Endometrium (tissue), 2 donors: ENCODE measurements around the gene SPI1.
"Not testable (repeated sequence)": the region's sequence is repeated elsewhere in the genome, so short reads cannot be mapped to it uniquely, and the experiment has no call there.

Source experiments
- FAIRE-seq: peaks from 2 replicates; lab custom pipeline; 2012; peaks lifted over from hg19 to GRCh38; lab: Jason Lieb, UNC
- donor health status: control.
- donor health status: control.

Gene SPI1

GRCh38 chr11:47340010-47340409, 38.3 kb downstream of the SPI1 start:
- no peak for FAIRE-seq

GRCh38 chr11:47338396-47339241, 39.7 kb downstream of the SPI1 start:
- no peak for FAIRE-seq

DNA sequence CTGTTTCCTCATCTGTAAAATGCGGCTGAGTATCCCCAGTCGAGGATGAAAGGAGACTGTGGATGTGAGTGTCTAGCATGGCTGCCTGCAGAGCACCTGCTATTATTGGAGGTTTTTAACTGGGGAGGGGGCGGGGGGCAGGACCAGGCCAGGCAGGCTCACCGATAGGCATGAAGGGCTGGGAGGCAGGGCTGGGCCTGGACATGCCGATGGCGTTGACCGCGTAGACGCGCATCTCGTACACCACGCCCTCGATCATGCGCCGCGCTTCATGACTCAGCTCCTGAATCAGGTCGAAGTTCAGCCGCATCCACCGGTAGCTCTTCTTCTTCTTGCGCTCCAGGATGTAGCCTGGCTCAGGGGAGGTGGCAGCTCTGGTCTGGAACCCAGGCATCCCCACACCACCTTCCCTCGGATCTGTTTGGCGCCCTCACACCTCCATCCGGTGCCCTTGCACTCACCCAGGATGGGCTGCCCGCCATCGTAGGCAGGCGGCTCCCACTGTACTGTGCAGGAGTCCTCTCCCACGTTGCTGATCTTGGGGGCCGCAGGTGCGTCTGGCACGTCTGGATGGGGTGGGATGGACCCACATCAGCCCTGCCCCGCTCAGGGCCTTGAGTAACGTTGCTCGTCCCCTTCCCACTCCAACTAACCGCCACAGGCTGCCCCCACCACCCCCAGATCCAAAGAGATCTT, 41.0 kb downstream of the SPI1 start:
- FAIRE-seq = no peak

DNA sequence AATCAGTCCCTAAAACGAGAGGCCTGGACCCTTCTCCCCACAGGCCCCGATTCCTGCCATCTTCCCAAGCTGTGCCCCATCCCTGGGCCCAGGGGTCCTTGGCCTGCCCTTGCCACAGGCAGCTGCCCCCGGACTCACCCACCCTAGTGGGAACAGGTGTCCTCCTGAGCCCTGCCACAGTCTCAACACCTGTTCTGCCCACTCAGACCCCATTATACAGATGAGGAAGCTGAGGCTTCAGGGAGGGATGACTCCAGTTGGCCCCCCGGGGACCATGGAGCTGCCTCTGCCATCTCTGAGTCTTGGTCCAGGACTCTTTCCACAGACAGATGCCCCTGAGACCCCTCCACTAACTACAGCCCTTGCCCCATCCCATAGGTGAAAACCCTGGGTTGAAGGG, 41.8 kb downstream of the SPI1 start:
- FAIRE-seq = no peak

- no peak for FAIRE-seq
These were observed 42.6 kb downstream of the SPI1 start for GRCh38 chr11:47335733-47336132.

GRCh38 chr11:47334699-47335411, 43.5 kb downstream of the SPI1 start:
- not testable (repeated sequence) for FAIRE-seq

DNA sequence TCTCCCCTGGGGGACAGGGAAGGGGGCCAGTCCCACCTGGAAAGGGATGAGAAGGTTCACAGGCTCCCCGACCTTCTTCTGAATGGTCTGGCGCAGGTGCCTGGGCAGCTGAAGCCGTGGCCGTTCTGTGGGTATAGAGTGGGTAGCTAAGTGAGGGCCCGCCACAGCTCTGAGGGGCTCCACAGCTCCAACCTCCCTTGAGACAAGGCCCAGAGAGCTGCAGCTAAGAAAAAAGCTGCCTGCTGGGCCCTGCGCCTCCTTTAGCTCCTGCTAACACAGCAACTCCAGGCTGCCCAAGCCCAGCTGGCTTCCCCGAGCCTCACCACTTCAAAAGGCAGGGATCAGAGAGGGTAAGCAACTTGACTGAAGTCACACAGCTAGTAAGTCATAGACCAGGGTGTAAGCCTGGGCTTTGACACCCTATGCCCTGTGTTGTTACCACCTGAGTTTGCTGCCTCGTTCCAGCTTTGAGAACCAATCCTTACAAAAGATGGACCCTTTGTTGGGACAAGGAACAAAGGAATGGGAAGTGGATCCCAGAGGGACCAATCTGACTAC, 44.4 kb downstream of the SPI1 start:
- FAIRE-seq = no peak

DNA sequence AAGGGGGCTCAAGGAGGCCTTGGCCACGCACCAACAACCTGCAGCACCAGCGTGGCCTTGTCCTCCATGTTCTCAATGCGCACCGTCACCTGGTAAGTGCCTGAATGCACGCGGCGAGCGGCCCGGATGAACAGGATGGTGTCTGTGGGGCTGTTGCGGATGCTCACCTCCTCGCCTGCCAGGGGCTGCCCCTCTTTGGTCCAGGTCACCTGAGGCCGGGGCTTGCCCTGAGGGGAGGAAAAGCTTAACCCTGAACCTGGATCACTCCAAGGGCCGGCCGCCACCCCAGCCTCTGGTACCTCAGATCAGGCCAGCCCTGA, 44.9 kb downstream of the SPI1 start:
- FAIRE-seq = no peak

DNA sequence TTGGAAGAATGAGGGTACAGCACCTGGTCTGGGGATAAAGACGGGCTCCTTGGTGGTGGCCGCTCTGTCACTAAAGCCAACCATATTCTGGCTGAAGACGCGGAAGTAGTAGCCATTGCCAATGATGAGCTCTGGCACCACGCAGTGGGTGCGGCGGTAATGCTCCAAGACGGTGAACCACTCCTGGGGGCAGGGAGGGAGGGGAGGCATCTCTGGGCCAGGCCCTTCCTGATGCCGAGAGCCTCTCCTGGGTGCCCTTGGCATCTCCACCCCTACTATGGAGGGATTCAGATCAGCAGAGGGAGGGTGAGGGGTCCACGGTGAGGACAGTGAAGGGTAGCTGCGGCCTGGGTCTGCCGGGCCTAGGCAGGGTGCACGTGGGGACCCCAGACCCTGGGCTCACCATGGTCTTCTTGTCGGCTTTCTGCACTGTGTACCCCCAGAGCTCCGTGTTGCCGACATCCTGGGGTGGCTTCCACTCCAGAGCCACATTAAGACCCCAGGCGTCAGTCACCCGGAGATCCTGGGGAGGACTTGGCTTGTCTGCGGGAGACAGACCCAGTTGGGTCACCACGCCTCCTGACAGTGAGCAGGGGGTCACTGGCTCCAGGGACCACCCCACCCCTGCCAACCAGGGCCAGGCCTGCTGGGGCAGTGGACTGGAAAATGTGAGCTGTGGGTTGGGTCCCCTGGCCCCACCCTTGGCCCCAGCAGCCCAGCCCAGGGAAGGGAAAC, 45.4 kb downstream of the SPI1 start:
- FAIRE-seq = no peak

DNA sequence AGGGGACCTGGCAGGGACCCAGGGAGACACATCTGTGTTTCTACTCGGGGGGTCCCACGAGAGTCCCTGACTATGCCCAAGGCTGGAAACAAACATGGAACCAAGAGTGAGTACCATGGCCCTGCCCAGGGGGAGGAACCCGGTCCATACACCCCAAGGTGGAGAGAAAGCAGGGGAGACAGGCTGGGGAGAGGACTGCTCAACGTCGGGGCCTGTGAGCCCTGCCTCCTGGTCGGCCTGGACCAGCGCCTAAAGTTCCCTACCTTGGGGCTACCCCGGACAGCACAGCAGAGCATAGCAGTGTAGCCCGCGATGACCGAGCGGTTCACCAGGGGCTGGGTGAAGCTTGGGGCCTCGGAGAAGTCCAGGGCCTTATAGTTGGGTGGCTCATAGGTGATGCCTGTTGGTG, 46.0 kb downstream of the SPI1 start:
- no peak for FAIRE-seq

DNA sequence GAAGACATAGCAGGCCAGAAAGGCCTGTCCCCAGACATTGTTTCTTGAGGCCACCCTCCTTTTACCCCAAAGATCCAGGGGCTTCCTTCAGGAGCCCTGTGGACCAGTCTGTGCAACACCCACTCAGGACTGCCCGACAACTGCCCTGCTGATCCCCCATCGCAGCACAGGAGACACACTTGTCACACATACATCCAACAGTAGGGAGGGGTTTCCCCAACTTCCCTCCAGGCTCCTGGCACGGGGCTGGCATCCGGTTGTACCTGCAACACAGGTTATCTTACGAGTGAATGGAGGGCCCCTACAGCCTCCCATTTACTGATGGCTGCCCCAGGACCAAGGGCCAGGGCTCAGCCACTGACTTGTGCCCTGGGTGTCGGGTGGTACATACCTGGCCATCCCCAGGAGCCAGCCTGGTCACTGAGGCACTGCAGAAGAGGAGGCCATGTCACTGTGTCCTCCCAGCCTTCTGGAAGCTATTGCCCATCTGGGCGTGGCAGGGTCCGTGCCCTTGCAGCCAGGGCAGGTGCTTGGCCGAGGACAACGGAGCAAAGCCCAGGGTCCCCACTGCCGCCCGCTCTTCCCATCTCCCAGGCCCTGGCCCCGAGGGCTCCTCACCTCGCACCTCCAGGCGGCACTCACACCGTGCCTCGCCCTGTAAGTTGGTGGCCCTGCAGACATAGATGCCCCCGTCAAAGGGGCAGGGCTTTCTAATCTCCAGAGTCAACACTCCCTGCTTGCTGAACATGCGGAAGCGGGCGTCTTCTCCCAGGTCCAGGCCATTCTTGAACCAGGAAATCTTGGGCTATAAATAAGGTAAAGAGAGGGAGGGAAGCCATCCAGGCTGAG, 46.7 kb downstream of the SPI1 start:
- no peak for FAIRE-seq

DNA sequence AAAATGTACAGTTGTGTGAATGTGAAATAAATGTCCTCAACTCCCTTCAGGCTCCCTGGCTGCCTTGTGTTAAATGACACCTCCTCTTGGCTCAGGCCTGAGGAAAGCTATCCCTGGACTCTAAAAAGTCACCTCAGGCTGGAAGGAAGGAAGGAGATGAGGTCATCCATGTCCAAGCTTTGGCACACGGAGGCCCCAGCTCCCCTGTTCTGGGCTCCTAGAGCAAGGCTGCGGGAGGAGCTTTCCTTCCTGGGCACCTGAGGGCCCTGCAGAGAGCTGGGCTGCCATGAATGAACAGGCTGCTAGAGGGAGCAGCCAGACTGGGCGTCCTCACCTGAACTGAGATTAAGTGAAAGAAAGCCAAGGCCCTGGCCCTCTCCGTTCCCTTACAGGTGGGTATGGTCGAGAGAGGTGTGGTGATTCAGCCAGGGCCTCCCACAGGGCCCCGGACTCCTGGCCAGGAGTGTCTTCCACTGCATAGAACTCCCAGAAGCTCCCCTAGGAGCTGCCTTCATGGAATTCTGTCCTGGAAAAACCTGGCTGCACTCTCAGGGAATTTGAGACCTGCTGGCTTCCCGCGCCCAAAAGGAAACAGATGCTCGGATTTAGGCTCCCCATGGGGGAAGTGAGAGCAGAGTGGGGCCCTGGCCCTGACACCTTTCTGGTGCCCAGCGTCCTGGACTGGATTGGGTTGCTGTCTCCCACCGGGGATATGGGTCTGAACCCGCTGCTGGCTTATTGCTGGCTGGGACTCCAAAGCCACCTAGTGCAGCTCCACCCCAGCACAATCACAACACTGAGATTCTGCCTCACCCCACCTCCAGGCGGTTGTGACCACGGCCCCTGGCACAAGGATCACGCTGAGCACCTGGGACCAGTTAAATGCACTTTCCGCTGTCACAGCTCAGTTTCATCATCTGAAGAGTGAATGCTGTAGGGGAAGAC, 48.1 kb downstream of the SPI1 start:
- FAIRE-seq = no peak

- FAIRE-seq = no peak
These were observed 48.8 kb downstream of the SPI1 start for GRCh38 chr11:47329431-47329986.

GRCh38 chr11:47328449-47329390, 49.6 kb downstream of the SPI1 start:
- no peak for FAIRE-seq

- no peak for FAIRE-seq
These were observed 50.4 kb downstream of the SPI1 start for GRCh38 chr11:47327949-47328348.

GRCh38 chr11:47327025-47327424, 51.3 kb downstream of the SPI1 start:
- no peak for FAIRE-seq

DNA sequence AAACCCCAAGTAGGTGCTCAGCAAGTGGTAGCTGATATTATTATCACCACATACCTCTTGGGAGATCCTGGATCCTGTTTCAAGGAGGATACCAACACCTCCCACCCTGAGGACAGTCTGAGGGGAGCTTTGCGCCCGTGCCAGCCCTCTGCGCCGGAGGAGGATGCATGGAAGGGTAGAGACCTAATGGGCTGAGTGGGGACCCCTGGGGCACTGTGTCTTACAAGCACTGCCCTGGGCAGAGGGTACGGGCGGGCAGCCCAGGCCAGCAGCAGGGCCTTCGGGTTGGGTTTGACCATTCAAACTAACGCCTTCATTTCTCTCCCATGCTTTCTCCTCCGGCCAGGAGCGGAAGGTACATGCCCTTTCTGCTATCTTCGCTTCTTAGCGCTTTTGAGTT, 52.1 kb downstream of the SPI1 start:
- FAIRE-seq = no peak

DNA sequence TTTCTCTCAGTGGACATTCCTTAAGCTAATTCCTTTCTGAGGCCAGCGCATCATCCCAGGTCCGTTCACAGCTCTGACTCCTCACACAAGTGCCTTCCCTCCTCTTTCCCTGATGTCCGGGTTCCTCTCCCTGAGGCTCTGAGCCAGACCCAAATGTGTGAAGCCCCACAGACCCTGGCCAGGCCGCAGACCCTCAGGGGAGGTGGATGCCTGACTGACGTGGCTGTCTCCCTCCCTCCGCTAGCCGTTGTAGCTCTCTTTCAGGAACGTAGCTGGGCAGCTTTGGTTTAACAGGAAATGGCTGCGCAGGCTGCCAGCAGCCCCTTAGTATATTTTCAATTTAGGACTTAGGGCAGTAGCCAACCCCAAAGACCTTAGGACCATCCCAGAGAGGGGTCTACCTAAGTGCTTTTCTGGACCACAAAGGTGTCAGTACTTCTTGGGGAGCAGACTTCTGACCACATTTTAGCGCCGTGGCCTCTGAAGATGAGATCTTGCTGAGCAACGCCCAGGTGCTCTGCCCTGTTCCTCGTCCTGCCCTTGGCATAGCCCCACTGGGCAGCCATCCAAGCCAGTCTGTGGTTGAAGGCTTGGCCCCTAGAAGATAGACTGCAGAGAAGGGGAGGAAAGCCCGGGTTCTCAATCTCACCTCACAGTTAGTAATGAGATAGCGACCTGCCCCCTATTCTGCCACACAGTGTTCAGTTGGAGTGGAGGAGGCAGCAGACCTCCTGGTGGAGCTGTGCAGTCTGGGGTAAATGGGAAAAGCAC, 52.9 kb downstream of the SPI1 start:
- no peak for FAIRE-seq
